OCI-M1 (cell line): Measurements from ENCODE around the gene MS4A5.

Source experiments
- DNase-seq: peaks from one replicate; lab custom pipeline; 2025; lab: John Stamatoyannopoulos, UW

MS4A5 gene

DNA sequence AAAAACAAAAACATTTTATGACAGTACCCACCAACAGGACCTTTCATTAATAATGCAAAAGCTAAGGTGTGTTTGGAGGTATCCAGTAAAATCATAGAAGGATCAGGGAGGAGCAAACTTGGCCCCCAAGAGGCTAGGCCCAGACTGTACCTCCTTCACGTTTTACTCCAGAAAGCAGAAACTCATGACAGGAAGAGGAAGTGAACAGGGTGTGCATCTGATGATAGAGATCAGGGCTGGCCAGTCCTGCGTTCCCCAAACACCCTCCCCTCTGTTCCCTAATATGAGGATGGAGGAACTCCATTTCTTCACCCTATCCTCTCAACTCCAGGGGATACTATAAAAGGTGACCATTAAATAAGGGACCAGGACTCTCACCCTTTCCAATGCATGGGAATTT lies 53.0 kb downstream of the MS4A5 start:
- DNase-seq, result peak; percentile 78

DNA sequence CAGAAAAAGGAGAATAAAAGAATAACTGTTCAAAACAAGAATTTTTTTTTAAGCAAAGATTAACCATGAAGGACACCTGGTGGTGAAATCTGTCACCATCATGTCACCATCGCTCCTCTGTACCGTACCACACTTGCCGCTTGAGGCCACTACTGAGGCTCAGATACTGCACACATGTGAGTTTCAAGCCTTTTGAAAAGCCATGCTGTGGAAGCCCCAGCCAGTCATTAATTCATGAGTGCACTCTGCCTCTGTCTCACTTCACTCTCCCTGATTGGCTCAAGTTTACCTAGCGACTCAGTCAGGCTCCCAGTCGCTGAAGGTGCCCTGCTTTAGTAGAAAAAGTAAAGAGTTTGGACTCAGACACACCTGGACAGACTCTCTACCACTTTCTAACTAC lies 56.6 kb downstream of the MS4A5 start:
- peak; percentile 82 for DNase-seq

DNA sequence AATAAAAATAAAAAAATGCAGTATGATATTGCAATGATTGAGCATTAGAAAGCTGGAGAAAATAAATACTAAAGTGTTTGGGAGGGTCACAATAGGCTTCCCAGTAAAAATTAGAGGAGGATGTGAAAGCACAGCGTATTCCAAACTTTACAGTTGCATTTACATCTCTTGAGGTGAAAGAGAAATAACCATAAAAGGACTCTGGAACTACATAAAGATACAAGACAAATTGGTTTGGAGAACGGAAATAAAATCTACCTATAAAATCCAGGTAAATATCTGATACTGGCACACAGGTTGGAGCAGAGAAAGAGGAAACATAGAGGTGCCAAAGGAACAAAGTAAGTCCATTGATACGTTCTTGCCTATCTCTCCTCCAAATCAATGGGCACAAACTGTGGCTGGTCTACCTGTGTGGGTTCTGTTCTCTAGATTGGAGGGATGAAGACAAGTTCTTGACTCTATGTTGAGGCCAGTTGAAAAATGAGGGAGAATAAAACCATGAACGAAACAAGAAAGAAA lies 63.2 kb downstream of the MS4A5 start, which contains the start of gene MS4A12:
Gene MS4A12 (plus strand): TSS at position 291 of the 522 bp plus-strand sequence. CDS start 4,541 bp downstream, outside the sequence.
- no peak for DNase-seq

DNA sequence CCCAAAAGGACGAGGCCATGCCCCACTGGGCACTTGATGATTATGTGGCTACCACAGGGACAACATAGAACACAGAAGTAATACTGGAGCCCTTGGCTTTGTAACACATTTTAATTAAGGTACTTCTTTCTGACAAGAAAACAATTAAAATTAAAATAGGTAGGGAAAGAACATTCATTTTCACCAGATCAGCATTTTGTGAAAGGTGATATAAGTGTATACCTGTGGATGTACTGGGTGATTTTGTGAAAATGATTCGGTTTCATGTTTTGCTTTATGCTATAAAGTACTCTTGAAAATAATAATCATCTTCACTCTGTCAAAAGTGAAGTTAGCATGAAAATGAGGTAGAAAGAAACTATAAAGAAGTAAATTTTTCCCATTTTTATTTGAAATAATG lies 64.1 kb downstream of the MS4A5 start:
- DNase-seq, result no peak
